Activated T-helper 1 cell treated with anti-CD3 and anti-CD28 coated beads, Interleukin-12 subunit alpha, Interleukin-12 subunit beta, Interleukin-2, Interleukin-4 antibody, amounts not matched to agents 30 ng/mL and 10 ng/mL and 1 ng/mL, durations not matched to agents 14 hours and 24 hours and 36 hours (primary cell): ENCODE results near the gene STIM1. TPM values are rescaled to one million over a fixed set of nuclear protein-coding genes. Genes with fewer than 3 reads are reported as not detected.
"Not testable (repeated sequence)": the region's sequence is repeated elsewhere in the genome, so short reads cannot be mapped to it uniquely, and the experiment has no call there.

ENCODE experiments used
- DNase-seq: peaks from one replicate; pipeline ENCODE4 v3.0.0; 2021; ENCODE audit warnings: low spot score
- H3K27ac Mint-ChIP-seq: one replicate; pipeline ENCODE4 v1.8.0; 2021; ENCODE audit warnings: mild to moderate bottlenecking, mixed read lengths
- H3K27me3 Mint-ChIP-seq: one replicate; pipeline ENCODE4 v1.8.0; 2022; ENCODE audit warnings: mild to moderate bottlenecking, moderate library complexity, mixed read lengths; ENCODE audit not compliant: insufficient read depth
- H3K36me3 Mint-ChIP-seq: one replicate; pipeline ENCODE4 v1.8.0; 2021; ENCODE audit warnings: low read depth, mixed read lengths
- H3K4me1 Mint-ChIP-seq: one replicate; pipeline ENCODE4 v1.8.0; 2021; ENCODE audit warnings: low read depth, mixed read lengths
- H3K4me3 Mint-ChIP-seq: one replicate; pipeline ENCODE4 v1.8.0; 2021; ENCODE audit warnings: mild to moderate bottlenecking, moderate library complexity, mixed read lengths
- H3K9me3 Mint-ChIP-seq: one replicate; pipeline ENCODE4 v1.8.0; 2021; ENCODE audit warnings: mixed read lengths
- intact Hi-C: fragments of 100-400 bp; cut with micrococcal nuclease; formaldehyde crosslinking; loops from one replicate; pipeline ENCODE4 v1.15.1; 2024
- total RNA-seq: library from RNA; stranded (reverse); gene quantifications from 2 replicates; pipeline ENCODE4 v1.2.3, GENCODE V29; 2022

STIM1 gene
- total RNA-seq, 1 donor from 2014 or later = 68.0 TPM

- H3K4me1 Mint-ChIP-seq = peaks cover 21% of the 10 kb centered on the region
- no peak overlapping the region for H3K4me3 Mint-ChIP-seq
- DNase-seq = no peak
- H3K36me3 Mint-ChIP-seq = peaks cover 37% of the 10 kb centered on the region
- no peak overlapping the region for H3K27ac Mint-ChIP-seq
- peaks cover 39% of the 10 kb centered on the region for H3K9me3 Mint-ChIP-seq
- intact Hi-C loops = no loop called here
- H3K27me3 Mint-ChIP-seq = no peaks in the 10 kb centered on the region
Measured at GRCh38 chr11:3995949-3996554, 140.6 kb downstream of the STIM1 start.

GRCh38 chr11:3996651-3997050 lies 141.2 kb downstream of the STIM1 start:
- peaks cover 37% of the 10 kb centered on the region for H3K36me3 Mint-ChIP-seq
- H3K4me1 Mint-ChIP-seq = peaks cover 21% of the 10 kb centered on the region
- peaks cover 39% of the 10 kb centered on the region for H3K9me3 Mint-ChIP-seq
- H3K27me3 Mint-ChIP-seq = no peaks in the 10 kb centered on the region
- intact Hi-C loops = no loop called here
- H3K27ac Mint-ChIP-seq = no peak overlapping the region
- no peak for DNase-seq
- no peak overlapping the region for H3K4me3 Mint-ChIP-seq

- H3K27ac Mint-ChIP-seq, H3K9me3 Mint-ChIP-seq, intact Hi-C loops, H3K36me3 Mint-ChIP-seq, H3K27me3 Mint-ChIP-seq, H3K4me3 Mint-ChIP-seq, DNase-seq: not testable (repeated sequence)
- peaks cover 11% of the 10 kb centered on the region for H3K4me1 Mint-ChIP-seq
Measured at GRCh38 chr11:4004753-4005152, 149.3 kb downstream of the STIM1 start.

GRCh38 chr11:4006946-4007680 lies 151.6 kb downstream of the STIM1 start:
- no peak for DNase-seq
- Mint-ChIP-seq H3K36me3 (peaks cover 5% of the 10 kb centered on the region), H3K4me1 (peaks cover 14% of the 10 kb centered on the region), H3K27me3 (no peaks in the 10 kb centered on the region), H3K9me3 (peaks cover 13% of the 10 kb centered on the region), H3K4me3 (no peak overlapping the region), H3K27ac (no peak overlapping the region)
- intact Hi-C loops = no loop called here

- intact Hi-C loops = no loop called here
- Mint-ChIP-seq H3K4me3 (no peak overlapping the region), H3K27ac (no peak overlapping the region), H3K36me3 (peaks cover 6% of the 10 kb centered on the region), H3K27me3 (no peaks in the 10 kb centered on the region), H3K9me3 (peaks cover 16% of the 10 kb centered on the region), H3K4me1 (peaks cover 24% of the 10 kb centered on the region)
- DNase-seq = no peak
Measured at GRCh38 chr11:4008116-4008515, 152.7 kb downstream of the STIM1 start.

GRCh38 chr11:4016602-4017001 lies 161.1 kb downstream of the STIM1 start:
- H3K27ac Mint-ChIP-seq, H3K9me3 Mint-ChIP-seq, H3K27me3 Mint-ChIP-seq, intact Hi-C loops, DNase-seq, H3K4me3 Mint-ChIP-seq: not testable (repeated sequence)
- Mint-ChIP-seq H3K4me1 (peaks cover 36% of the 10 kb centered on the region), H3K36me3 (peaks cover 17% of the 10 kb centered on the region)

- H3K4me1 Mint-ChIP-seq = peaks cover 32% of the 10 kb centered on the region
- H3K27me3 Mint-ChIP-seq = no peaks in the 10 kb centered on the region
- no peak for DNase-seq
- H3K9me3 Mint-ChIP-seq = peaks cover 3% of the 10 kb centered on the region
- no peak overlapping the region for H3K4me3 Mint-ChIP-seq
- no peak overlapping the region for H3K27ac Mint-ChIP-seq
- intact Hi-C loops = no loop called here
- H3K36me3 Mint-ChIP-seq = peaks cover 17% of the 10 kb centered on the region
Measured at GRCh38 chr11:4017129-4017528, 161.7 kb downstream of the STIM1 start.

- no peak for DNase-seq
- Mint-ChIP-seq H3K4me1 (peaks cover 23% of the 10 kb centered on the region), H3K9me3 (no peaks in the 10 kb centered on the region), H3K27me3 (no peaks in the 10 kb centered on the region), H3K4me3 (no peak overlapping the region), H3K27ac (no peak overlapping the region), H3K36me3 (peaks cover 19% of the 10 kb centered on the region)
- intact Hi-C loops = no loop called here
Measured at GRCh38 chr11:4018641-4019040, 163.2 kb downstream of the STIM1 start.

- H3K36me3 Mint-ChIP-seq = peaks cover 26% of the 10 kb centered on the region
- H3K27me3 Mint-ChIP-seq = no peaks in the 10 kb centered on the region
- DNase-seq = no peak
- H3K4me1 Mint-ChIP-seq = peaks cover 17% of the 10 kb centered on the region
- H3K27ac Mint-ChIP-seq = no peak overlapping the region
- no peaks in the 10 kb centered on the region for H3K9me3 Mint-ChIP-seq
- H3K4me3 Mint-ChIP-seq = no peak overlapping the region
- intact Hi-C loops = no loop called here
Measured at GRCh38 chr11:4019891-4020290, 164.4 kb downstream of the STIM1 start.

- Mint-ChIP-seq H3K27ac (no peak overlapping the region), H3K36me3 (peaks cover 36% of the 10 kb centered on the region), H3K9me3 (no peaks in the 10 kb centered on the region), H3K4me3 (no peak overlapping the region), H3K4me1 (peaks cover 4% of the 10 kb centered on the region), H3K27me3 (no peaks in the 10 kb centered on the region)
- intact Hi-C loops = no loop called here
- DNase-seq = no peak
Measured at GRCh38 chr11:4022669-4023068, 167.2 kb downstream of the STIM1 start.

- no peak overlapping the region for H3K4me3 Mint-ChIP-seq
- no peak for DNase-seq
- H3K27me3 Mint-ChIP-seq = no peaks in the 10 kb centered on the region
- H3K36me3 Mint-ChIP-seq = peaks cover 31% of the 10 kb centered on the region
- intact Hi-C loops = no loop called here
- no peaks in the 10 kb centered on the region for H3K4me1 Mint-ChIP-seq
- H3K27ac Mint-ChIP-seq = no peak overlapping the region
- no peaks in the 10 kb centered on the region for H3K9me3 Mint-ChIP-seq
Measured at GRCh38 chr11:4025248-4025966, 169.9 kb downstream of the STIM1 start.

- Mint-ChIP-seq H3K4me1 (no peaks in the 10 kb centered on the region), H3K27ac (no peak overlapping the region), H3K9me3 (no peaks in the 10 kb centered on the region), H3K27me3 (no peaks in the 10 kb centered on the region), H3K36me3 (peaks cover 31% of the 10 kb centered on the region), H3K4me3 (no peak overlapping the region)
- intact Hi-C loops = no loop called here
- no peak for DNase-seq
Measured at GRCh38 chr11:4025967-4026324, 170.5 kb downstream of the STIM1 start.

GRCh38 chr11:4026389-4026788 lies 170.9 kb downstream of the STIM1 start:
- peaks cover 33% of the 10 kb centered on the region for H3K36me3 Mint-ChIP-seq
- H3K4me3 Mint-ChIP-seq = no peak overlapping the region
- H3K27me3 Mint-ChIP-seq = no peaks in the 10 kb centered on the region
- DNase-seq = no peak
- intact Hi-C loops = no loop called here
- no peak overlapping the region for H3K27ac Mint-ChIP-seq
- H3K9me3 Mint-ChIP-seq = peaks cover under 1% of the 10 kb centered on the region
- H3K4me1 Mint-ChIP-seq = no peaks in the 10 kb centered on the region
